ENCODE measurements around the gene AKAP12.

AKAP12 gene

DNA sequence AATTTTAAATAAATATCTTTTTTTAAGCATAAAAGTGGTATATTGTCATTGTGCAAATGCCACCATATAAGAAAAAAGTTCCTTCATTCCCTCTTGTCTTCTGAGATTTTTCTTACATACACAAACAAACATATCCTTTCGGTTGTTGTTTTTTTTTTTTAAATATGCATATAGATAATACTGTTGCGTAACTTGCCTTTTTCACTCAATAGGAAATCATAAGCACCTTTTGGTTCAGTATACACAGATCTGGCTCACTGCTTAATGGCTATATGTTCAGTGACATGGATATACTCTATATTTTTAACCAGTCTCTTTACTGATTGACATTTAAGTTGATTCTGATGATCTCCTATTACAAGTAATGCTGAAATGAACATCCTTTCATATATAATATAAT, 40.1 kb downstream of the AKAP12 start:
- DNase-seq (ENCODE audit: low spot score), result no peak

- no peak for DNase-seq (ENCODE audit: low spot score)
These were observed 41.1 kb downstream of the AKAP12 start for GRCh38 chr6:151280859-151281258.

DNA sequence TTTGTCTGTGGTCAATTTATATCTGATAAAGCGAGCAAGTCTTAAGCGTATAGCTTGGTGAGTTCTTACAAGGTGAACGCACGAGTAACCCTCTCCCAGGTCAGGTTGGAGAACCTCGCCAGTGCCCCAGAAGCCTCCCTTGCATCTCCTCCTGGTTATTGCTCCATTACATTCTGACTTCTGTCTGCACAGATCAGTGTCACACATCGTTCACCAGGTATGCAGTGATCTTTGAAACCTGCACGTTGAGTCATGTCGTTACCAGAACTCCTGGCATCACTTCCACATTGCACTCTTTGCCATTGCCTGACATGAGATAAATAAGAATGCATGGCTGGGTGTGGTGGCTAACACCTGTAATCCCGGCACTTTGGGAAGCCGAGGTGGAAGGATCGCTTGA, 44.2 kb downstream of the AKAP12 start:
- no peak for DNase-seq (ENCODE audit: low spot score)

GRCh38 chr6:151284548-151285017, 44.8 kb downstream of the AKAP12 start:
- no peak for DNase-seq (ENCODE audit: low spot score)

DNA sequence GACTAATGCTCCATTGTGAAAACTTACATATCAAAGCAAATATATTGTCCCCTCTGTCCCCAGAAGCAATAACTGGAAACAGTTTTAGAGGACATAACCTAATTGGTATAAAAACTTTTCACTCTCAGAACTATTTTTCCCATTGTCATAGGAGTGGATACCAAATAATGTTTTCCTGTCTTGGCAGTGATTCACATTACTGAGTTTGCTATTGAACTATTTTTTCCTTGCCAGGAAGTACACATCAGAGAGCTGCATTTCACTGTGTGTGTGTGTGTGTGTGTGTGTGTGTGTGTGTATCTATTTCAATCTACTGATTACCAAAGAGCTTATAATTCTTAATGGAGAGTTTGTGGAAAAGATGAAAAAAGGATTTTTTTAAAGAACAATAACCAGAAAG, 45.4 kb downstream of the AKAP12 start:
- no peak for DNase-seq (ENCODE audit: low spot score)

- DNase-seq (ENCODE audit: low spot score), result no peak
These were observed 46.4 kb downstream of the AKAP12 start for GRCh38 chr6:151286214-151286613.

DNA sequence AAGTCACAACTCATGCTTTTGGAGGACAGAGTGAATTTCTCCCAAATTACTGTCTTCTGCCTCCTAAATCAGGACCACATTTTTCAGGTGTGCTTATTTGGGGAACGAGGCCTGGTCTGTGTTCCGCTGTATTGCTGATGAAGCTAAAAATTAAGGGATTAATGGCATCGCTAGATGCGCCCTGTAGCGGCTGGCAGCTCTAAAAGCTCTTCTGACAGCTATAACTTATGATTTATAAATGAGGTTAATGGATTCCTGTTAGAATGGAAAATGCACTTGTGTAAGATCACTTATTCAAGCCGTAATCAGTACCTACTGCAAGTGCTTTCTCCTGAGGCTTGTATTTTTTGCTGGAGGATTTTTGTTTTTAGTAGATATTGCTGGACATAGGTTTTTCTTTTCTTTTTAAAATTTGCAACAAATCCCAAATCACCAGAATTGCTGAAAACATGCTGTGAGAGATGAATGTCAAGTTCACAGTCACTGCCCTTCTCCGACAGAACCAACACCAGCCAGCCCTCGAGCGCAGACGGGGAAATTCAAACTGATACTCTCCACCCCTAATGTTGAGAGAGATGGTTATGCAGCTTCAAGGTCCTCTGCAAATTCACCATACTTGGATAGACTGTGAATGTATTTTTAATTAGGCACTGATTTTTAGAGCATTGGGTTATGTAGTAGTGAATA, 49.1 kb downstream of the AKAP12 start:
- DNase-seq (ENCODE audit: low spot score), result no peak

- no peak for DNase-seq (ENCODE audit: low spot score)
These were observed 49.7 kb downstream of the AKAP12 start for GRCh38 chr6:151289399-151290007.

DNA sequence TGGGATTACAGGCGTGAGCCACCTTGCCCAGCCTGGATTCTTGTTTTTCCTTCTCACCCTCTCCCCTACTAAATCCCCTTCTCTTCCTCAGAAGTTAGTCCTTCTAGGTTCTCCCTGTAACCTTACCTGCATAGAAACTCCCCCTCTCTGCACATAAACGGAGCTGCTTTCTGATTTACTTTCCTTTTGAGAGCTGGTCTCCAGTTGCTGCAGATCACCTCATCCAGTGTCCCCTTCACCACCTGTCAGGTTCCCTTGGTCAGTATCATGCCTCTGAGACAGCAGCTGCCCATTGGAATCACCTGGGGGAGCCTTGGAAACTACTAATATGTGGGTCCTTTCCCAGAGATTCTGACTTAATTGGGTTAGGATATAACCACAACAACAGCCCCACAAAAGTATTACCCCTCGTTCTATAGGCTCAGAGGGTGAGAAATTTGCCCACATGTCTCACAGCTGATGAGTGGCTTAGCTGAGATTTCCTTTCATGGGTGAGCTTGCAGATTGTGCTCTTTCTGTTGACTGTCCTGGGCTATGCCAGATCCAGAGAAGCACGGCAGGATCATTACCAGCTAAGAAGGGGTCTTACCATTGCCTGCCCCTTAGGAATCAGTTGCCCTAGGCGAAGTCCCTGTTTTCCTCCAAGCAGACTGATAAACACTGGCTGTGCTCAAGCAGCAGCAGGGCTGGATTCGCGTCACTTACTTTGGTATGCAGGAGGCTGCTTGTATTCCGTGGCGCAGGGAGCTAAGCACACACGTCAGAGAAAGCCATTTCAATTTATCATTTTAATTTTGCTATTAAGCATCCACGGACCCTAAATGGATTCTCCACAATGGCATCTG, 51.3 kb downstream of the AKAP12 start:
- DNase-seq (ENCODE audit: low spot score), result no peak

GRCh38 chr6:151291722-151292059, 51.9 kb downstream of the AKAP12 start:
- DNase-seq (ENCODE audit: low spot score), result no peak

- DNase-seq (ENCODE audit: low spot score), result no peak
These were observed 53.4 kb downstream of the AKAP12 start for GRCh38 chr6:151292974-151293687.

DNA sequence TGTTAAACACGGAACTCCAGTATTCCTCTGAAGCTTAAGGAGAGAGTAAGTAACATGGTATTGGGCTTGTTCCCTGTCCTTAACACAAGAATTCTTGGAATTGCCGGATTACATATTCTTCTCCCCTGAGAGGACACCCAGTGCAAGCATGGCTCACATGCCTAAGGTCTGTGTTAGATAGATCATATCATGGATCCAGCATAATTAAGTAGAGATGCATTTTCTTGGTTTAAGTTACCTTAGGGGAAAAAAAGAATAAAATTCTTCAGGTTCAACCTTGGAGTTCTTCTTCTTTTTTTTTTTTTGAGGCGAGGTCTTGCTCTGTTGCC, 53.9 kb downstream of the AKAP12 start:
- no peak for DNase-seq (ENCODE audit: low spot score)

- DNase-seq (ENCODE audit: low spot score), result no peak
These were observed 54.9 kb downstream of the AKAP12 start for GRCh38 chr6:151294561-151295101.

- DNase-seq (ENCODE audit: low spot score), result no peak
These were observed 58.1 kb downstream of the AKAP12 start for GRCh38 chr6:151297886-151298285.

DNA sequence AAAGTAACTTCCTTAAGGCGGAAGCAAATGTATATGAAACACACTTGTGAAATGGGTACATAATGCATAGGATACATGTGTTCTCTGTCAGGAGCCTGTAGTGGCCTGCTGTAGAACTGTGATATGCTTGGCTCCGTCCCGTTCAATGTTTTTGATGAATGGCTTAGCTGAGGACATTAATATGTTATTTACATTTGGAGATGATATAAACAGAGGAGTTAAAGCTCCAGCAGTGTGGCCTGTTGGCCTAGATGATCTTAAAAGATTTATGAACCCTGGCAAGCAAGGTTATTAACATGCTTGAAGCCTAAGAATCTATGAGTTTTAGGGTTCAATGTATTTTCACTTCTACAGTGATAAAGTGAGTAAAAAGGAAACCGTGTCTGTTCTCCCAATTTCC, 59.2 kb downstream of the AKAP12 start:
- no peak for DNase-seq (ENCODE audit: low spot score)

GRCh38 chr6:151300267-151300991, 60.7 kb downstream of the AKAP12 start:
- DNase-seq (ENCODE audit: low spot score), result no peak

DNA sequence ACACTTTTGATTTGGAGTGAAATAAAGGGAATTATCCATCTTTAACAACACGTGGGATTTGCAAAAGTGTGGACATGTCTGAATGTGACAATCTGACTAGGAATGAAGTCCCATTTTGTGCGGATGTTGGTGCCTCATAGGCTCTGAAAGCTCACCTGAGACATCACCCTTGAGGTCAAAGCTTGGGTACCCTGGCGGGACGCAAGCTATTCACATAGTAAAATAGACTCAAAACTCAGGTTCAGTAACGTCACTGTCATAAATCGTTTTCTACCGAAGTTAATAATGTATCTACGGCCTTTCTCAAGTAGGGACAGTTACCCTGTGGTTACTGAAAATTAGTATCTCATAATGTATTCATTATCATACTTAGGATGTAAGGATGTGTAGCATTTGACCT, 61.8 kb downstream of the AKAP12 start:
- DNase-seq (ENCODE audit: low spot score), result no peak

- DNase-seq (ENCODE audit: low spot score), result no peak
These were observed 63.5 kb downstream of the AKAP12 start for GRCh38 chr6:151303231-151303630.

GRCh38 chr6:151306269-151306783, 66.6 kb downstream of the AKAP12 start:
- no peak for DNase-seq (ENCODE audit: low spot score)

DNA sequence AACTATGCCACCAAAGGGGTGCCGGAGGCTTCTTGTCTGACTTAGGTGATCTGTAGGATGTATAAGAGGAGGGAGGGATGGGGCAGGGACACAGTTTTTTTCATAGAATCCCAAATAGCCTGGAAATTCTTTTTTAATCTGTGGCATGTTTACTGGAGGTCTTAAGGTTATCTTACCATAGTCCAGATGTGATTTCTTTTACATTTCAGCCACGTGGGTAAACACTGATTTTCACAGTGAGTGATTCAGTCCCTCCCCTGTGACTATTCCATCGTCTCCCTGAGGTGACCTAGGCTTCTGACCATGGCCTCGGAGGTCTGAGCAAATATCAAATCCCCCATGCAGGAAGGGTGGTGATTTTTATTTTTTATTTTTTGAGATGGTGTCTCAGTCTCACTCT, 67.7 kb downstream of the AKAP12 start:
- no peak for DNase-seq (ENCODE audit: low spot score)

DNA sequence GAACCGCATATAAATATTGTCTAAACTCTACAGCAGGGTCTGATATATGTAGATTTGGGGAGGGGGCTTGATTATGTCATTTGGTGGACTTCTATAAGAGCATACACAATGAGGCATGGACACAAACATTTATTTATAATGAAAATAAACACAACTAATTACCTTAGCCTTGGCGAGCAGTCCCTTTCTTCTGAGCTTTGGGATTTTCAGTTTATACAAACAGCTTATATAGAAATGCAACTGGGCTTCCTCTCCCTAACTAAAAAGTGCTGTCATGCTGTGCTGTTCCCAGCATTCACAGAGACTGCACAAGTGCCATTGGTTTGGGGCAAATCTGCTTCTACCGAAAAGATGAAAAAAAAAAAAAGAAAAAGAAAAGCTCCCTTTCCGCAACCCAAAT, 69.9 kb downstream of the AKAP12 start:
- DNase-seq (ENCODE audit: low spot score), result no peak
